Activated naive CD4-positive, alpha-beta T cell treated with anti-CD3 and anti-CD28 coated beads, Interleukin-2, amount 50 U/mL, for 24 hours (primary cell): Measurements from ENCODE around the gene GALNT3.
A peak's percentile ranks its signal among the peaks of the same experiment; 100 is the strongest.

Experiments used
- H3K27ac Mint-ChIP-seq: one replicate; pipeline ENCODE4 v1.8.0; 2021; ENCODE audit warnings: mild to moderate bottlenecking, mixed read lengths
- H3K27me3 Mint-ChIP-seq: one replicate; pipeline ENCODE4 v1.8.0; 2021; ENCODE audit warnings: mixed read lengths
- H3K36me3 Mint-ChIP-seq: one replicate; pipeline ENCODE4 v1.8.0; 2021; ENCODE audit warnings: mixed read lengths
- H3K4me1 Mint-ChIP-seq: one replicate; pipeline ENCODE4 v1.8.0; 2021; ENCODE audit warnings: mixed read lengths
- H3K4me3 Mint-ChIP-seq: one replicate; pipeline ENCODE4 v1.8.0; 2021; ENCODE audit warnings: mild to moderate bottlenecking, mixed read lengths
- H3K9me3 Mint-ChIP-seq: one replicate; pipeline ENCODE4 v1.8.0; 2021; ENCODE audit warnings: mixed read lengths

The GALNT3 gene

GRCh38 chr2:165793779-165794535, at the start of gene GALNT3:
GALNT3 (minus strand) TSS chr2:165794247; CDS start chr2:165770700, 23,547 bp downstream.
- Mint-ChIP-seq H3K36me3 (no peaks in the 10 kb centered on the region), H3K9me3 (no peaks in the 10 kb centered on the region), H3K4me3 (peak within 1 kb of the TSS; percentile 86), H3K4me1 (peaks cover 16% of the 10 kb centered on the region), H3K27ac (no peak within 1 kb of the TSS), H3K27me3 (peaks cover 33% of the 10 kb centered on the region)

GRCh38 chr2:165843351-165843750, 49.3 kb upstream of the GALNT3 start:
- no peak overlapping the region for H3K4me3 Mint-ChIP-seq
- no peak overlapping the region for H3K27ac Mint-ChIP-seq
- no peaks in the 10 kb centered on the region for H3K4me1 Mint-ChIP-seq
- H3K9me3 Mint-ChIP-seq: no peaks in the 10 kb centered on the region
- peaks cover 5% of the 10 kb centered on the region for H3K36me3 Mint-ChIP-seq
- H3K27me3 Mint-ChIP-seq: no peaks in the 10 kb centered on the region

- Mint-ChIP-seq H3K4me3 (no peak overlapping the region), H3K36me3 (no peaks in the 10 kb centered on the region), H3K27ac (no peak overlapping the region), H3K4me1 (no peaks in the 10 kb centered on the region), H3K9me3 (no peaks in the 10 kb centered on the region), H3K27me3 (no peaks in the 10 kb centered on the region)
Measured at GRCh38 chr2:165840333-165840958, 46.4 kb upstream of the GALNT3 start.

- Mint-ChIP-seq H3K27me3 (no peaks in the 10 kb centered on the region), H3K36me3 (no peaks in the 10 kb centered on the region), H3K9me3 (no peaks in the 10 kb centered on the region), H3K4me3 (no peak overlapping the region), H3K27ac (no peak overlapping the region), H3K4me1 (no peaks in the 10 kb centered on the region)
Measured at GRCh38 chr2:165839610-165840009, 45.6 kb upstream of the GALNT3 start.

GRCh38 chr2:165837122-165837521, 43.1 kb upstream of the GALNT3 start:
- Mint-ChIP-seq H3K36me3 (no peaks in the 10 kb centered on the region), H3K4me1 (no peaks in the 10 kb centered on the region), H3K27ac (no peak overlapping the region), H3K4me3 (no peak overlapping the region), H3K27me3 (no peaks in the 10 kb centered on the region), H3K9me3 (no peaks in the 10 kb centered on the region)

GRCh38 chr2:165835363-165835762, 41.3 kb upstream of the GALNT3 start:
- Mint-ChIP-seq H3K27me3 (no peaks in the 10 kb centered on the region), H3K27ac (no peak overlapping the region), H3K9me3 (no peaks in the 10 kb centered on the region), H3K4me3 (no peak overlapping the region), H3K36me3 (no peaks in the 10 kb centered on the region), H3K4me1 (no peaks in the 10 kb centered on the region)

- Mint-ChIP-seq H3K36me3 (no peaks in the 10 kb centered on the region), H3K9me3 (no peaks in the 10 kb centered on the region), H3K27ac (no peak overlapping the region), H3K4me3 (no peak overlapping the region), H3K4me1 (no peaks in the 10 kb centered on the region), H3K27me3 (no peaks in the 10 kb centered on the region)
Measured at GRCh38 chr2:165833156-165833555, 39.1 kb upstream of the GALNT3 start.

- Mint-ChIP-seq H3K4me1 (no peaks in the 10 kb centered on the region), H3K27me3 (peaks cover 12% of the 10 kb centered on the region), H3K36me3 (no peaks in the 10 kb centered on the region), H3K9me3 (no peaks in the 10 kb centered on the region), H3K4me3 (no peak overlapping the region), H3K27ac (no peak overlapping the region)
Measured at GRCh38 chr2:165827921-165828276, 33.9 kb upstream of the GALNT3 start.

GRCh38 chr2:165827016-165827920, 33.2 kb upstream of the GALNT3 start:
- Mint-ChIP-seq H3K4me1 (no peaks in the 10 kb centered on the region), H3K4me3 (no peak overlapping the region), H3K36me3 (no peaks in the 10 kb centered on the region), H3K27ac (no peak overlapping the region), H3K9me3 (no peaks in the 10 kb centered on the region), H3K27me3 (peaks cover 15% of the 10 kb centered on the region)

GRCh38 chr2:165825041-165825440, 31.0 kb upstream of the GALNT3 start:
- Mint-ChIP-seq H3K36me3 (no peaks in the 10 kb centered on the region), H3K4me3 (no peak overlapping the region), H3K4me1 (no peaks in the 10 kb centered on the region), H3K27me3 (peaks cover 17% of the 10 kb centered on the region), H3K9me3 (no peaks in the 10 kb centered on the region), H3K27ac (no peak overlapping the region)

- H3K4me1 Mint-ChIP-seq: no peaks in the 10 kb centered on the region
- H3K36me3 Mint-ChIP-seq: peaks cover 2% of the 10 kb centered on the region
- H3K9me3 Mint-ChIP-seq: no peaks in the 10 kb centered on the region
- no peak overlapping the region for H3K27ac Mint-ChIP-seq
- no peak overlapping the region for H3K4me3 Mint-ChIP-seq
- peaks cover 13% of the 10 kb centered on the region for H3K27me3 Mint-ChIP-seq
Measured at GRCh38 chr2:165820296-165820695, 26.2 kb upstream of the GALNT3 start.

GRCh38 chr2:165818920-165819319, 24.9 kb upstream of the GALNT3 start:
- no peak overlapping the region for H3K27ac Mint-ChIP-seq
- no peaks in the 10 kb centered on the region for H3K4me1 Mint-ChIP-seq
- H3K36me3 Mint-ChIP-seq: peaks cover 2% of the 10 kb centered on the region
- no peaks in the 10 kb centered on the region for H3K9me3 Mint-ChIP-seq
- H3K4me3 Mint-ChIP-seq: no peak overlapping the region
- peaks cover 10% of the 10 kb centered on the region for H3K27me3 Mint-ChIP-seq

- Mint-ChIP-seq H3K4me1 (no peaks in the 10 kb centered on the region), H3K27ac (no peak overlapping the region), H3K9me3 (no peaks in the 10 kb centered on the region), H3K36me3 (peaks cover 2% of the 10 kb centered on the region), H3K4me3 (no peak overlapping the region), H3K27me3 (no peaks in the 10 kb centered on the region)
Measured at GRCh38 chr2:165815299-165816141, 21.5 kb upstream of the GALNT3 start.

- Mint-ChIP-seq H3K27me3 (no peaks in the 10 kb centered on the region), H3K4me3 (no peak overlapping the region), H3K4me1 (no peaks in the 10 kb centered on the region)
Measured at GRCh38 chr2:165814473-165814872, 20.4 kb upstream of the GALNT3 start.

More at GRCh38 chr2:165814473-165814872, 20.4 kb upstream of the GALNT3 start:
- H3K36me3 Mint-ChIP-seq: peaks cover 2% of the 10 kb centered on the region
- no peak overlapping the region for H3K27ac Mint-ChIP-seq
- H3K9me3 Mint-ChIP-seq: no peaks in the 10 kb centered on the region
